Adrenal gland (tissue), 12 donors: ENCODE data around the gene ARHGAP21. TPM values are rescaled to one million over a fixed set of nuclear protein-coding genes. Genes with fewer than 3 reads are reported as not detected.

Experiments
- DNase-seq, 7 donors: peaks; one replicate each; pipeline ENCODE4 v3.0.0-alpha.2; 2019 to 2020
- H3K27ac ChIP-seq, 5 donors: fragments of 200-600 bp; sonication (generic) in 4 of 5; 1 replicate in 3 of 5; 2 replicates in 2 of 5; pipeline versions ENCODE4 v1.5.1 to v1.8.0; 2016 to 2020; ENCODE audit warnings: mild to moderate bottlenecking in 1 of 5
- H3K27me3 ChIP-seq: fragments of 200-600 bp; 2 replicates; pipeline ENCODE4 v1.8.0; 2021
- H3K36me3 ChIP-seq, 2 donors: fragments of 200-600 bp; replicated peaks in 1 of 2; 1 replicate in 1 of 2; 2 replicates in 1 of 2; pipeline versions ENCODE4 v1.5.1 to v1.8.0; 2018 to 2022
- H3K4me1 ChIP-seq, 2 donors: fragments of 200-600 bp; replicated peaks in 1 of 2; 1 replicate in 1 of 2; 2 replicates in 1 of 2; pipeline versions ENCODE4 v1.5.1 to v1.8.0; 2018 to 2021
- H3K4me3 ChIP-seq, 4 donors: fragments of 200-600 bp; sonication (generic) in 3 of 4; one replicate each; pipeline ENCODE4 v1.5.1; 2016 to 2018
- H3K9me3 ChIP-seq, 3 donors: fragments of 200-600 bp; sonication (generic) in 1 of 3; replicated peaks in 1 of 3; 1 replicate in 2 of 3; 2 replicates in 1 of 3; pipeline versions ENCODE4 v1.5.1 to v1.8.0; 2016 to 2021
- CTCF ChIP-seq, 6 experiments: fragments of 450-650 bp in 4 of 6; fragments of 200-600 bp in 2 of 6; sonication (generic) in 1 of 6; IDR thresholded peaks; 1 replicate in 5 of 6; 2 replicates in 1 of 6; pipeline versions ENCODE4 v1.5.1 to v1.8.0; 2016 to 2021; ENCODE audit warnings: antibody characterized with exemption in 6 of 6, mild to moderate bottlenecking in 2 of 6, moderate library complexity in 1 of 6
- POLR2A ChIP-seq, 2 donors: fragments of 450-650 bp; IDR thresholded peaks; one replicate each; pipeline ENCODE4 v1.6.1; 2017; ENCODE audit warnings: antibody characterized with exemption in 2 of 2, mild to moderate bottlenecking in 2 of 2, moderate library complexity in 1 of 2
- WGBS, 4 donors: extraction: QIAGEN DNeasy Blood & Tissue Kit in 2 of 4; methylation state at CpG; one replicate each; pipeline versions ENCODE4 v1.1.5 to v1.1.7; 2013 to 2017; 5-methylcytosine and 5-hydroxymethylcytosine counted together
- intact Hi-C, 2 donors: fragments of 100-400 bp; cut with DNase I; formaldehyde crosslinking; loops; one replicate each; pipeline versions ENCODE4 v1.14.1 to v1.15.0; 2022 to 2023
- polyA plus RNA-seq, 3 donors: library from polyadenylated mRNA; stranded (reverse); fragments of 200-250 nt in 2 of 3; fragments of 350-450 nt in 1 of 3; fragmentation: Illumina TruSeq in 1 of 3; extraction: RNeasy Lipid Tissue Mini Kit (QIAGEN cat#74804) in 1 of 3; gene quantifications; one replicate each; pipeline ENCODE4 v1.2.3, GENCODE V29; 2013 to 2014
- total RNA-seq, 9 donors: library from RNA; depleted of rRNA in 4 of 9; stranded (reverse); fragments of >200 nt in 4 of 9; fragments of 120-200 nt in 1 of 9; fragmentation: NEBNext Ultra II Directional in 1 of 9; extraction: Animal tissue kit (Norgen Biotek cat#: 25700) in 1 of 9; gene quantifications; one replicate each; pipeline versions ENCODE4 v1.1.0 to v1.2.4, GENCODE V29; 2013 to 2023
- donor health status: healthy with polysubstance abuse.
- donor health status: Bipolar disorder and iron deficiency.
- donor health status: DM: yes; HTN: yes; CAD: no.
- donor health status: DM: no; HTN: no; CAD: no.
- donor health status: DM: no; HTN: no; CAD: no.
- donor health status: DM: yes; HTN: yes; CAD: no.

Gene ARHGAP21
- total and polyA plus RNA-seq, 12 donors = 45.2 to 160 (median 107) TPM

DNA sequence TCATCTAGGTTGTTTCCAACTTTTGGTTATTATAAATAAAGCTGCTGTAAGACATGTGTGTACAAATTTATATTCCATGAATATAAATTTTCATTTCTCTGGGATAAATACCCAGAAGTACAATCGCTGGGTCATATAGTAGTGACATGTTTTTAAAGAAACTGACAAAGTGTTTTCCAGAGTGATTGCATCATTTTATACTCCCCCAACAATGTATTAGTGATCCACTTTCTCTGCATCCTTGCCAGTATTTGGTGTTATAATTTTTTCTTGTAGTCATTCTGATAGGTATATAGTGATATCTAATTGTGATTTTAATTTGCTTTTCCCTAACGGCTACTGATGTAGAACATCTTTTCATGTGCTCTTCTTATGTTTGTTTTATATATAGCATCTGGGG, 27.0 kb upstream of the ARHGAP21 start:
- intact Hi-C loops = no loop called here
- no peaks in the 10 kb centered on the region for H3K27me3 ChIP-seq
- no peak for TF ChIP-seq CTCF (IDR thresholded peaks at IDR 0.05)
- no peak for TF ChIP-seq POLR2A (IDR thresholded peaks at IDR 0.05)
- H3K27ac ChIP-seq = no peak overlapping the region
- H3K36me3 ChIP-seq = no peaks in the 10 kb centered on the region
- DNase-seq = no peak
- no peaks in the 10 kb centered on the region for H3K9me3 ChIP-seq
- H3K4me3 ChIP-seq = no peak overlapping the region
- 90 to 95% (median 93%) methylated on average over 2 of the region's 2 CpGs for WGBS, 4 donors
- H3K4me1 ChIP-seq = no peaks in the 10 kb centered on the region

DNA sequence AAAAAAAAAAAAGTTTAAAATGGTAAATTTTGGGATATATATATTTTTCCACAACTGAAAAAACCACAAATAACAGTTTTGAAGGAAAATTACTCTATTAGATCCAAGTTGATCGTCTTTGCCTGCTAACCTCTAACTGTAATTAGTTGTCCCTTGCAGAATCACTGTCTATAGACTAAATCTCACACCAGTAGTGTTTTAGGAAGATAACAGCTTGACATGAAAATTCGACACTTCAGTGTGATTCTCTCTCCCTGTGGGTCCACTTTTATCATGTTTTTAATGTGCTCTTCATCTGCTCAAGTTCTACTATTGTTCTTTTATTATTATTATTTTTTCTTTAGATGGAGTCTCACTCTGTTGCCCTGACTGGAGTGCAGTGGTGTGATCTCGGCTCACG, 24.5 kb upstream of the ARHGAP21 start:
- Histone ChIP-seq H3K27ac (no peak overlapping the region), H3K36me3 (no peaks in the 10 kb centered on the region), H3K4me3 (no peak overlapping the region), H3K9me3 (no peaks in the 10 kb centered on the region), H3K4me1 (no peaks in the 10 kb centered on the region), H3K27me3 (no peaks in the 10 kb centered on the region)
- DNase-seq = no peak
- intact Hi-C loops = no loop called here
- TF ChIP-seq POLR2A (IDR thresholded peaks at IDR 0.05) = no peak
- no peak for TF ChIP-seq CTCF (IDR thresholded peaks at IDR 0.05)
- WGBS, 4 donors = 82 to 90% (median 86%) methylated on average over 4 of the region's 4 CpGs

- Histone ChIP-seq H3K4me3 (no peak overlapping the region), H3K9me3 (no peaks in the 10 kb centered on the region), H3K36me3 (no peaks in the 10 kb centered on the region), H3K27me3 (no peaks in the 10 kb centered on the region), H3K4me1 (no peaks in the 10 kb centered on the region), H3K27ac (no peak overlapping the region)
- no peak for TF ChIP-seq CTCF (IDR thresholded peaks at IDR 0.05)
- TF ChIP-seq POLR2A (IDR thresholded peaks at IDR 0.05) = no peak
- 44 to 59% (median 51%) methylated on average over 3 of the region's 3 CpGs for WGBS, 4 donors
- intact Hi-C loops = no loop called here
- DNase-seq = no peak
These were observed 21.3 kb upstream of the ARHGAP21 start for GRCh38 chr10:24744946-24745345.

- H3K27ac ChIP-seq = no peak overlapping the region
- WGBS, 4 donors = 93 to 100% (median 96%) methylated on average over 1 of the region's 1 CpG
- DNase-seq = no peak
- H3K4me1 ChIP-seq = no peaks in the 10 kb centered on the region
- no peaks in the 10 kb centered on the region for H3K36me3 ChIP-seq
- no peak overlapping the region for H3K4me3 ChIP-seq
- no peaks in the 10 kb centered on the region for H3K9me3 ChIP-seq
- intact Hi-C loops = no loop called here
- no peaks in the 10 kb centered on the region for H3K27me3 ChIP-seq
- TF ChIP-seq POLR2A (IDR thresholded peaks at IDR 0.05) (no peak), CTCF (IDR thresholded peaks at IDR 0.05) (no peak)
These were observed 17.0 kb upstream of the ARHGAP21 start for GRCh38 chr10:24740714-24741113.
